Endothelial cell of hepatic sinusoid (primary cell): ENCODE data around the gene BACE1.

Source experiments
- in situ Hi-C: cut with HindIII; loops from 2 replicates; pipeline ENCODE4 v1.10.0; 2017; ENCODE audit warnings: low sequenced_read_pairs

BACE1 gene

DNA sequence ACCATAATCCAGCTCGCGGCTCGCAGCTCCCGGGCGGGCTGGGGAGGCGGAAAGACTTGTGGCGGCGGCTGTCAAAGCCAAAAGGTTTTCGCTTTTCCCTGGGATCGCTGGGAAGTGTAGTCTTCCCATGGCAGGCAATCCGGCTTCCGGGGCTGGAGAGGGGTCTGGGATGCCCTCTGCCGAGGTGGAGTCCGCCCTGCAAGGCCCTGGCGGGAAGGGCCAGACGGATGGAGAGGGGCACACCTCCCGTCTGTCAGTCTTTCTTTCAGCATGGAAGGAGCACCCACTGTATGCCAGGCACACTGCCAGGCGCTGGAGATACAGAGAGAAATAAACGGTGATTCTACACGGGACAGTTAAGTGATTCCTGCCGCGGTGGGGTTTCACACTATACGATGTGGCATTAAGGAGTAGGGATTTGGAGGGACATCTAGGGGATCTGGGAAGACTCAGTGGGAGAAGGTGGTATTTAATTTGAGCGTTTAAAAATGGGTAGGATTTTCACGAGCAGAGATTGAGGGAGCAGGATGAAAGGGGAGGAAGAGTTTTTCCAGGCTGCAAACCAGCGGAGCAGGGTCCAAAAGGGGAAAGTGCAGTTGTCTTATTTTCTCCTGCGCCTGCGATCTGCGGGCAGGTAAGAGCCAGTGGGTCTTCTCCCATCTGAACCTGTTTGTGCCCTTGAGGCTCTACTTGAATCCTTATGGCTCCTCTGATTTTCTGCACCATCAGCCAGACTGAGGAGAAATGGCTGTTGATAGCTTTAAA is at the start of gene BACE1:
Gene BACE1 (minus strand): TSS at position 60 of the 765 bp plus-strand sequence. CDS start 461 bp downstream, outside the sequence.
- in situ Hi-C loops, result no loop called here

- in situ Hi-C loops, result no loop called here
Observed at GRCh38 chr11:117361432-117361831, 45.4 kb upstream of the BACE1 start.

- in situ Hi-C loops, result no loop called here
Observed at GRCh38 chr11:117356126-117356890, 40.3 kb upstream of the BACE1 start.

DNA sequence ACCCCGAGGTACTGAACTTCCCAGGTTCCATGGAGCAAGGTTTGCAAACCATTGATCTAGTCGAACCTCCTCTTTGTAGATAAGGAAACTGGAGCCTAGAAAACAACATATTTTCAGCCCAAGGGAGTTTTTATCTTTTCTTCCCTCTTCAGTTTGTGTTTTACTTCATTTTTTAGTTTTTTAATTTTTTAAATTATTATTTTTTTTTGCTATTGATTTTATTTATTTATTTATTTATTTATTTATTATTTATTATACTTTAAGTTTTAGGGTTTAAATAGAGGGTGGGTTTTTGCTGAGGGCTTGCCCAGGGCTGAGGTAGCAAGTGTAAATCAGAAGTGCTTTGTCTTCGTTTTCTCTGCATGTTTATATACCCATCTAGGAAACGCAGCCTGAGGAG is 38.5 kb upstream of the BACE1 start:
- in situ Hi-C loops, result no loop called here

DNA sequence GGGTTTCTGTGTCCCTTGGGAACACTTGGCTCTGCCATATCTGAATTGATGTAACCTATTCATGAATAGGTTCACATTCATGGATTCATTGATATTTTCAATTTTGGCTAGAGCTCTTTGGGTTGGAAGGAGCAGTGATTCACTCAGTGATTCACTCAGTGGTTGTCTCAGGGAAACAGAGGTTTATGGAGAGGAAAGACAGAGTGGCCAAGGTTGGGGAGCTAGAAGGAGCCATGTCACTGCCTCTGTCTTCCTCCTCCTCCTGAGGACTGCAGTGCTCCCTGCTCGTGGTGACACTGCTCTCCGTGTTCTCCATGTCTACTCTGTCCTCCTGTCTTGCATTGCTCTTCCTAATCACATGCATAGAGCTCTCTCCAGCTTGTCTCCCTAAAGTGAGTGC is 29.0 kb upstream of the BACE1 start:
- in situ Hi-C loops, result no loop called here

DNA sequence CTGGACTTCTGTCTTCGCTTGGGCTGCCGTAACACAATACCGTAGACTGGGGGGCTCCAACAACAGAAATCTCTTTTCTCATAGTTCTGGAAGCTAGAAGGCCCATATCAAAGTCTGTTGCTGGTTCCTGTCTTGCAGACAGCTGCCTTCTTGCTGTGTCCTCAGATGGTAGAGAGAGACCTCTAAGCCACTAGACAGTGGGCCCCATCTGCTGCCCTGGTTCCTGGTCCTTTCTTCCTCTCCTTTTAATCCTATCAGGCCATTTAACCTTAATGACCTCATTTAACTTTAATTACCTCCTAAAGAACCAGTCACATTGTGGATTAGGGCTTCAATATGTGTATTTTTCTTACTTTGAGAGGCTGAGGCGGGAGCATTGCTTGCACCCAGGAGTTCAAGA is 21.0 kb upstream of the BACE1 start:
- in situ Hi-C loops, result loop anchor here (5.0 kb wide), 1 partner anchor 105 kb away; no protein-coding TSS in a partner anchor

DNA sequence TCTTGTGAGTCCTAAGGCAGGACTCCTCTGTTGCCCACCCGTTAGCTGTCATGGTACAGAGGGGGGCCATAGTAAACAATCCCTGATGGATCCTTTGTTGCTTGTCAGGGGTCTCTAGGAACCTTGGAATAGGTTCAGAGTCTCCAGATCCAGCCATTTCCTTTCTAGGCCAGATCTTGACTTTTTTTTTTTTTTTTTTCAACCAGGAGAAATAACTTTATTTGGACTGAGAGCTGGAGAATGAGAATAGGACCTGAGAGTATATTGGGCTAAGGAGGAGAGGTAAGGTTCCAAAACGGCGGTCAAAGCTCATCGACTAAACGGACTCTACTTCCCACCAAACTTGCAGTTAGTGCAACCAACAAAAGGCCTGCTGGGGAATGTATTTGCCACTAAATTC is 19.3 kb upstream of the BACE1 start:
- in situ Hi-C loops, result loop anchor here (5.0 kb wide), 1 partner anchor 107 kb away; no protein-coding TSS in a partner anchor

GRCh38 chr11:117334896-117335295 is 18.8 kb upstream of the BACE1 start:
- in situ Hi-C loops, result loop anchor here (5.0 kb wide), 1 partner anchor 107 kb away; no protein-coding TSS in a partner anchor

- in situ Hi-C loops, result no loop called here
Observed at GRCh38 chr11:117333917-117334316, 17.9 kb upstream of the BACE1 start.

DNA sequence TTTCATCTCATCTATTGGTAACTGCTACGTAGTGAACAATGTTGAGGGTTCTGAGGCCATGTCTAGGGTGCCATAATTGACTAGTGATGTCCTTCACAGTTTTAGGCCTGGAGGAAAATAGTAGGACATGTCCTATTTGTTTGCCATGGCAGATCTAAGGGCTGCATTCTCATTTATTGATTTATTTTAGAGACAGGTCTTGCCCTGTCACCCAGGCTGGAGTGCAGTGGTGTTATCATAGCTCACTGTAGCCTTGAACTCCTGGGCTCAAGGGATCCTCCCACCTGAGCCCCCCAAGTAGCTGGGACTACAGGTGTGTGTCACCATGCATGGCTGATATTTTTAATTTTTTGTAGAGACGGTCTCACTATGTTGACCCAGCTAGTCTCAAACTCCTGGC is 16.8 kb upstream of the BACE1 start:
- in situ Hi-C loops, result no loop called here

DNA sequence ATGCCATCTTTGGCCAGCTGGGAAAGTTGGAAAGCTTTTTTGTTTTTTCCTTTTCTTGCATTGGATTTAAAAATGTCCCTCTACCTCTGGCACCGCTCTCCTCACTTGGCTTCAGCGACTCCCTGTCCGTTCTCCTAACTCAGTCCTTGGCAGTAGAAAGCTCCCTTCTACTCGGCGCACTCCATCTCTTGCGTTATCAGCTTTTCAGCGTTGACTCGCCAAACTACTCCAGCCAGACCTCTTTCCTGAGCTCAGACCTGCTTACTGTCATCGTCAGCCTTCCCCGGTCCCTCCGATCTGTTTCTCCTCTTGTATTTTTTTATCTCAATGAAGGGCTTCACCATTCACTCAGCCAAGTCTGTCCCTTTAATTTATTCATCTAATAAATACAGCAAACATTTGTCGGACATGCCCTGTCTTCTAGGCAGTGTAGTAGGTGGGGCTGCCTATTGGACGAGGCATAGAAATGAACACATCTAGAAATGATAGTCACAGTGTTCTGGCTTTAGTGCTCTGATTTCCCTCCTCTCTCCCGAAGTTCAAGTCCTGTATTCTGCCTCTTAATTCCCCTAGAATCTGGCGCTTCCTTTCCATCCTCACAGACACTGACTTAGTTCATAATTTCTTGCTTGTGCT is 12.4 kb upstream of the BACE1 start:
- in situ Hi-C loops, result loop anchor here (5.0 kb wide), 1 partner anchor 86 kb away; no protein-coding TSS in a partner anchor

GRCh38 chr11:117327567-117328374 is 11.7 kb upstream of the BACE1 start, which contains the start of gene CEP164:
Gene CEP164 (plus strand): TSS chr11:117327854. CDS start chr11:117338587, 10,733 bp downstream.
- in situ Hi-C loops, result loop anchor here (5.0 kb wide), 1 partner anchor 85 kb away; no protein-coding TSS in a partner anchor

DNA sequence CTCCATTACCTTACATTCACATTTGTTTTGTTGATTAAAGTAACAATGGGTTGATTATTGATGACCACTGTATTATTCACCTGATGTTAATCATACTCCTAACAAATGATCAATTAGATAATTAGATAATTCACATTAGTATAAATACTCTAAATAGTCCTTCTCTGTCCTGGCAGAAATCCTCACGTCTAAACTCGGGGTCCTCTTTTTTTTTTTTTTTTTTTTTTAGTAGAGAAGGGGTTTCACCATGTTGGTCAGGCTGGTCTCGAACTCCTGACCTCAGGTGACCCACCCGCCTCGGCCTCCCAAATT is 11.2 kb upstream of the BACE1 start:
- in situ Hi-C loops, result loop anchor here (5.0 kb wide), 1 partner anchor 85 kb away; no protein-coding TSS in a partner anchor

GRCh38 chr11:117319214-117319840 is 3.3 kb upstream of the BACE1 start:
- in situ Hi-C loops, result no loop called here

GRCh38 chr11:117318738-117319137 is 2.7 kb upstream of the BACE1 start:
- in situ Hi-C loops, result no loop called here

DNA sequence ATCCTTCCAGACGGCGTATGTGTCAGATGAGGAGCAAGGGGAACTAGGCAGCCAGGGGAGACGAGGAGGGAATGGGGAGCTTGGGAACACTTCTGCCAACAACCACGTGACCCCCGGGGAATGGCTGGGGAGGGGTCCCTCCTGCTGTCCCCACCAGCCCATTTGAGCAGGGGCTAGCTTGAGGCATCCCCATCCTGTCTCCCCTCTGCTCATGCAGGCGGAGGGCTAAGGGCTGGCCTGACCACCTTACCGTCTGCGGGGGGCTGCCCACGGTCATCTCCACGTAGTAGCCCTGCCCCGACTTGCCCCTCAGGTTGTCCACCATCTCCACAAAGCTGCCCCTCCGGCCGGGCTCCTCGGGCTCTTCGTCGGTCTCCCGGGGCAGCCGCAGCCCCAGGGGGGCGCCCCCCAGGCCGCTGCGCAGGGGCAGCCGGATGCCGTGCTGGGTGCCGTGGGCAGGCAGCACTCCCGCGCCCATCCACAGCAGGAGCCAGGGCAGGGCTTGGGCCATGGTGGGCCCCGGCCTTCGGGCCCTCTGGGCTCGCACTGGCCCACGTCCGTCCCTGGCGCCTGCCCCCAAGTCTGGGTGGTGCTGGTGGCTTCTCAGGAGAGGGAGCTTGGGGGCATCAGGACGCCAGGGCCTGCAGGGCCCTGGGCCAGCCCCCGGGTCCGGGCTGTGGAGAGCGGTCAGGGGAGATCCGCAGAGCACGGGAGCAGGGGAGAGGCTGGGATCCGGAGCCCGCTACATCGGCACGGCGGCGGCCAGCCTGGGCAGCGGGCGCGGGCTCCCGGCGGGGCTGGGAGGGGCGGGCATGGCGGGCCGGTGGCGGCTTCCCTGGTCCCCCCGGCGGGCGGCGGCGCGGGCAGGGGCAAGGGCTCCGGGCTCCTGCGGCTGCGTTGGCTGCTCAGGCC is 515 bp downstream of the BACE1 start:
- in situ Hi-C loops, result no loop called here

- in situ Hi-C loops, result no loop called here
Observed at GRCh38 chr11:117314840-117315239, 1.2 kb downstream of the BACE1 start.

DNA sequence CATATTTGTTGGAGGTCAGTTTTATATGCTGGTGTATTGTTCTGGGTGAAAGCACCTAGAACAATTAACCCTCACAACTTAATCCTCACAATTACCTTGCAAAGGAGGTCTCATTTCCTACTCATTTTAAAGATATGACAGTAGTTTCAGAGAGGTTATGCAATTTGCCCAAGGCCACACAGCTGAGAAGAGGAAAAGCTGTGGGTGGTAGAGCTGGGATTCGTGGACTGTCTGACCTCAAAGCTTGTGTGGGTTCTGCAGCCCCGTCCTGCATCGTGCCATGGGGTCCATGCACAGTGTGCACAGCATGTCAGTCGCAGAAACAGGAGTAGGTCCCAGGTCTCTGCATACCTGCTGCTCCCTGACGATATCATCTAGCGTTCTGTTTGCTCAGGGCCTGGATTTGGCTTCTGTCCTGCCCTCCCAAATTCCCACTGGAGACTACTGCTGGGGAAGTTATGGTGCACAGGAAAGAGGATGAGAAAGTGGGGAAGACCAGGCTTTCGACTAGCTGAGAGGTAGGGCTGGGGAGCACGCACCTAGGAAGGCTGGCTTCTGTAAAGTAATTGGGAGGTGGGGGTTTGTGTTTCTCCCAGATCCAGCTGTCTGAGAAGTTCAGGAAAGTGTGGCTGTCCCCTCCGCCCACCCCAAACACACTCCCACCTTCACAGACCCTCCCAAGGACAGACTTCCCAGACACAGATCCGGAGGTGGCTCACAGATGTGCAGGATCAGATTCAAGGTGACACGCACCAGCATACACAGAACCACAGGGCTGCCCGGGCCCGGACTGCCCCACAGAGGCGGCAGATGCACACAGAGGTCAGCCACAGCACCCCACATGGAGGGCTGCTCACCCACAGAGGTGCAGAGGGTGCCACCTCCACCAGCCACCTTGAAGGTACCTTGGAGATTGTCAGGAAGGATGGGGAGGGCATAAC is 2.0 kb downstream of the BACE1 start:
- in situ Hi-C loops, result no loop called here
